Measurements from ENCODE around the gene SLC12A5.

SLC12A5 gene

DNA sequence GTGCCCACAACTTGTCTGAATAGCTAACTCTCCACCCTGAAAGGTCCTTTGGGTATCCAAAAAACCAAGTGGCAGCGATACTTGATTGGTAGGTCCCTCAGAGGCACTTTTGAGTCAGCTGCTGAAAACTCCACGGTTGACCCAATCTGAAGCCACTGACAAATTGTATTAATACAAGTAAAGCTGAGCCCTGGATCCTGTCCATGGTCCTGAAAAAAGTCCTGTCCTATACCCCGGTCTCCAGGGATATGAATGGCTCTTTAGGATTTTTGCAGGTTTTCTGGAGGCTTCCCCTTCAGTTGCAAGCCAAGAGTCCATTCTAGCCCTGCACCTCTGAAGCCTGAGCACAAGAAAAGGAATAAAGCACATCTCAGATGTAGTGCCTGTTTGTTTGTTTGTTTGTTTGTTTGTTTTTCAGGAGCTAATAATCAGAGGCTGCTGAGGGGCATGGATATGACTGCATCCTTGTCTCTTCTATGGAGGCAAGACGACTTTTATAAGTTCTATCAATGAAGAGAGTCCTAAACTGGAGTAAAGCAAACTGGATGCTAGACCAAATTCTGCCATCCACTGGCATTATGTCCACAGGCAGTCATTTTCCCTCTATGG is 1.7 kb upstream of the SLC12A5 start:
- DNase-seq (ENCODE audit: low read depth in 2 of 2) = no peak

DNA sequence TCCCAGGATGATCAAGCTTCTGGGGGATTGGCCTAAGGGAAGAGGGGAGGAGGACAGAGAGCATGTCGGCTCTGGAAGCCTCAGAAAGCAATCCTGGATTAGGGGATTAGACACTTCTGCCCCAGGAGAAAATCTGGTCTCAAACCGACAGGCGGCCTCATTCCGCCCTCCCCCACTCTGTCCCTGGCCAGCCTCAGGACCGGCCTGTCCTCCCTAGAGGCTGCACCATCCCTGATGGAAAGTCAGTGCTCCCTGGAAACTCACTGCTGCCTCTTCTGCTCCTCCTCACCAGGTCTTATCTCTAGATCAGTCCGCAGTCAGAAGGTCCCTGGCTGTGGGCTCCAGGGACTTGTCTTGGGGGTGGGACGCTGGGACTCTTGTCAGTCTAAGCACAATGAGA is 905 bp upstream of the SLC12A5 start:
- no peak for DNase-seq (ENCODE audit: low read depth in 2 of 2)

DNA sequence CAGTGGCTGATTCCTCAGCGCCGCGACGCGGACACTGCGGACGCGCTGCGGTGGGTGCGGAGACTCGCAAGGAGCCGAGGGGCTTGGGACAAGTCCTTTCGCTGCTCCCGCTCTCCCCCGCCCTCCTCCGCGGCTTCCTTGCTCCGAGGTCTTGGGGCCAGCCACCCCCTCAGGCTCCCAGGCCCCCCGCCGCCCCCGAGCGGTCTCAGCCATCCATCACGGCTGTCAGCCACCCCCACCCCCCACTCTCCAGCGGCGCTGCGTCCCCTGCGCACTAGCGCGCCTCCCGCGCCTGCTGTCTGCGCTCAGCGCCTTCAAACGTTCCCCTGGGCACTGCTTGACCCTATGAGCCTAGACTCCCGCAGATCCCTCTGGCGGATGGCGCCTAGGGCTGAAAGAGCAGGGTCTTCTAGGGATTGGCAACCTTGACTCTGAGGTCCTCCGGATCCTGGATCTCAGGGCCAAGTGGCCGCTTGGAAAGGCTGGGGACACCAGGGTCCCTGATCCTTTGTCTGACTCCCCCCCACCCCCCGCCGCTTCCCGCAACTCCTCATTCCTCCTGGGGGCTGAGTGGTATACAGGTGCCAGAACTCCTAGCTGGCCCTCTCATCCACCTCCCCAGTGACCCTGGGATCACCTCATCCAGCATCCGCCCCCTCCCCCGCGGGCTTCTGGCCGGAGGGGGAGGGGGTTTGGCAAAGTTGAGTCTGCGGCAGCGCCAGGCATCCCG is 1.4 kb downstream of the SLC12A5 start:
- no peak for DNase-seq (ENCODE audit: low read depth in 2 of 2)

DNA sequence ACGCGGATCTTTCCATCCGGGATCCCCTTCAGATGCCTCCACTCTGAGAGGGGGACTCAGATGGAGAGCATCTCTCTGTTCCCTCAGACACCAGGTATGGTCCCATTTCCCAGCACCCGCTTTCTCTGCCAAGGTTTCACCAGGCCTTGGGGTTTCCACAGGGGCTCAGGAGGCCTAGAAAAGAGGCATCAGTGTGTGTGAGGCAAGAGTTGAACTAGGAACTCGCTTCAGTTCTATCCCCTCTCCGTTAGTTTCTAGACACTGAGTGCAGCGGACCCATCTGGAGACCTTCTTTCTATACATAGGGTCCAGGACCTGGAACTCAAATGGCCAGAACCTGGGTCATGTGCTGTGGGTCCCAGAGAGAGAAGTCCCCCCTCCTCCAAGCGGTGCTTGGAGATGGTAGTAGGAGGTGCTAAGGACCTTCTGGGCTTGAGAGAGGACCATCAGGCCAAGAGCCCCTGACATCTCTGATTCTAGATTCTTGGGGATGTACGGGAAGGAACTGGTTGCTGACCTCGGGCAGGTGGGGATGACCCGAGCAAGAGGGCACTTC is 2.1 kb downstream of the SLC12A5 start:
- DNase-seq (ENCODE audit: low read depth in 2 of 2) = no peak

DNA sequence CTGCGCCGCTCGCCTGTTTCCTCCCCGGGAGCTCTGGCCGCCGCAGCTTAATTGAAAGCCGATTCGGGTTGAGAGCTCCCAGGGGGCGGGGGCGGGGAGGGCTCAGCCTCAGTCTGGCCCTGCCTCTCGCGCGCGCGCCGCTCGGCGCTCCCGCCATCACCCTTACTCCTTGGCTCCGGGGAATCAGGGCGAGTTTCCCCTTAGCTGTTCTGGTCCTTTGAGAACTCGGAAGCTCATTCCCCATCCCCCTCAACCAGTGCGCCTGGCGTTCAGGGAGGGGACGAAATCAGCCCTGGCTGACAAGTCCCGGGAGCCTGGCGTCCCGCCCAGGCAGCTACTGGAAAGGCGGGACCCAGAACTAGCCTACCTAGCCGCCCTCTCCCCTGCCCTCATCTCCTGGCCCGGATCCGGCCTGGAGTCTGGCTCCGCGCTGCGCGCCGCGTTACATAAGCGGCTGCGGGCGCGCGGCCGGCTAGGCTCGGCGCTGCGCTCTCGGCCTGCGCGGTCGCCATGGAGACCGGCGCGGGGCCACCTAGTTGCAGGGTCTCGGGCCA is 2.8 kb downstream of the SLC12A5 start:
- no peak for DNase-seq (ENCODE audit: low read depth in 2 of 2)

DNA sequence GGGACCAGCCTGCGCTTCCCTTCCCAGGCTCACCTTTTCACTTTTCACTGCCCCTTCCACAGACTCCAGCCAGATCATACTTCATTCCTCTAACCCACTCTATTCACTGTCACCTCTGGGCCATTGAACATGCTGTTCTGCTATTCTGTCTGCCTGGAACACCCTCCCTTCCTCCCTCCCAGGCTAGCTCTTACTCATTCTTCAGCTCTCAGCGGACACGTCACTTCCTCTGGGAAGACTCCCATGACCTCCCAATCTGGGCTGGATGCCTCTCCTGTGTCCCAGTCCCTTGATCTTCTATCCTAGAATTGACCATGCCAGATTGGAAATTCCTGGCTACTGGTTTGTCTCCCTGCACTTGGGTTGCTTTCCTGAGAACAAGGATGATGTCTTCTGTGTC is 5.0 kb downstream of the SLC12A5 start:
- no peak for DNase-seq (ENCODE audit: low read depth in 2 of 2)

DNA sequence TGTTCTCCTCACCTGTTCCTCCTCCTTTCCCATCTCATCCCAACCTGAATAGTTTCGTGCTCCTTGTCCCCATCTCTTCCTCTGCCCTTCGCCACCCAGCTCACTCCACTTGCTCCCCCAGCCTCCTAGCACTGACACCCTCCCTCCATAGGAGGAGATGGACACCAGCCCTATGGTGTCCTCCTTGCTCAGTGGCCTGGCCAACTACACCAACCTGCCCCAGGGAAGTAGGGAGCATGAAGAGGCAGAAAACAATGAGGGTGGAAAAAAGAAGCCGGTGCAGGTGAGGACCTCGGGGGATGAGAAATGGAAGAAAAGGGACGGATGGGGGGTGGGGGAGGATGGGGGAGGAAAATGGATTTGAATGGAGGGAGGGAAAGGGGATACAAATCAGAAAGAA is 6.2 kb downstream of the SLC12A5 start:
- DNase-seq (ENCODE audit: low read depth in 2 of 2) = no peak

DNA sequence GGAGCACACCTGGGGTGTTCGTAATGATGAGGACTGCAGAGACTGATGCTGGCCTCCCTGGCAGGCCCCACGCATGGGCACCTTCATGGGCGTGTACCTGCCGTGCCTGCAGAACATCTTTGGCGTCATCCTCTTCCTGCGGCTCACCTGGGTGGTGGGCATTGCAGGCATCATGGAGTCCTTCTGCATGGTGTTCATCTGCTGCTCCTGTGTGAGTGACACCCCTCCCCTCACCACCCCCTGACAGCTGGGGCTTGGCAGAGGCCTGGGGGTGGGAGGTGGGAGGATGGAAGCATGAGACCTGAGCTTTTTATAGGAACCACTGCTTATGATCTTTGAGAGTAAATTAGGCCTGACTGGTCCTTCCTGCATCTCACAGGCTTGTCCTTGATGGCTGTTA is 6.7 kb downstream of the SLC12A5 start:
- no peak for DNase-seq (ENCODE audit: low read depth in 2 of 2)

DNA sequence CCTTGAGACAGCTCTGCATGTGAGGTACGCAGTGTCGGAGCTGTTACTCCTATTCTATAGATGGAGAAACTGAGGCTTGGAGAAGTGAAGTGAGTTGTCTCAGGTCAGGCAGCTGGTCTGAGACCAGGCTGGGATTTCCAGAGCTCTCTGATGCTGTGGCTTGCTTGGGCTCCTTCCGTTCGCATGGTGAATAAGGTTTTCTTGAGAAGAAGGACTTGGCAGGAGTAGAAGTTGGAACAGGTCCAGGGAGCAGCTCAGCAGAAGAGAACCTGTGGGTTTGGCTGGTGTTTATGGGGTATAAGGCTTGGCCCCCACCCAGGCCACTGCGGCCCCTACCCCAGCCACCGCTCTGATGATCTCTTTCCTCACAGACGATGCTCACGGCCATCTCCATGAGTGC is 7.4 kb downstream of the SLC12A5 start:
- no peak for DNase-seq (ENCODE audit: low read depth in 2 of 2)

DNA sequence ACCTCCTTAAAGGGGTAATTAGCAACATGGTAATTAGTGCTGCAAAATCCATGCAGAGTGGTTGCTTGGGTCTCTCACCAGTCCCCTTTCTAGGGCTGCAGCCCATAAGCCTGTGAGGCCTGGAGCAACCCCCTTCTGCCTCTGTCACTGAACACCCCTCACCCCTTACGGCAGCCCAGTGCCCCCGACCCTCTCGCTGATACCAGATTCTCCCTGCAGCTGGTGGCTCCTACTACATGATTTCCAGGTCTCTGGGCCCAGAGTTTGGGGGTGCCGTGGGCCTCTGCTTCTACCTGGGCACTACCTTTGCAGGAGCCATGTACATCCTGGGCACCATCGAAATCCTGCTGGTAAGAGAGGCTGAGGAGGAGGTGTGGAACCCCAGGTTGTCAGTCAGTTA is 8.0 kb downstream of the SLC12A5 start:
- no peak for DNase-seq (ENCODE audit: low read depth in 2 of 2)

DNA sequence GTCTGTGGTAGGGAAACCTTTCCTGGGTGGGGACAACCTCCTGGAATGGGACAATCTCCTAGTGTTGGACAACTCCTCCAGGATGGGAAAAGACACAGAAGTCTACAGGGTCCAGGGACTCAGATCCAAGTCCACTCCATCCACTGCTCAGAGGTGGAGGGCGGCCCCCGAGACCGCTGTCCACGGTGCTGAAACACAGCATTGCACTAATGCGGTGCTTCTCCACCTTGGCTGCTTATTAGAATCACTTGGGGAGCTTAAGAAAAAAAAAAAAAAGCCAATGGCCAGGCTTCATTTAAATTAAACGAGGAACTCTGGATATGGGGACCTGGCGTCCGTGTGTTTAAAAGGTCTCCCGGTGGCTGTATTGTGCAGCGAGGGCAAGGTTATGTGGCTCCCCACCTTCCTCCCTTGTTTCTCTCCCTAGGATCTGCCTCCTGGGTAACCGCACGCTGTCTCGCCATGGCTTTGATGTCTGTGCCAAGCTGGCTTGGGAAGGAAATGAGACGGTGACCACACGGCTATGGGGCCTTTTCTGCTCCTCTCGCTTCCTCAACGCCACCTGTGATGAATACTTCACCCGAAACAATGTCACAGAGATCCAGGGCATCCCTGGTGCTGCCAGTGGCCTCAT is 12.0 kb downstream of the SLC12A5 start:
- no peak for DNase-seq (ENCODE audit: low read depth in 2 of 2)

DNA sequence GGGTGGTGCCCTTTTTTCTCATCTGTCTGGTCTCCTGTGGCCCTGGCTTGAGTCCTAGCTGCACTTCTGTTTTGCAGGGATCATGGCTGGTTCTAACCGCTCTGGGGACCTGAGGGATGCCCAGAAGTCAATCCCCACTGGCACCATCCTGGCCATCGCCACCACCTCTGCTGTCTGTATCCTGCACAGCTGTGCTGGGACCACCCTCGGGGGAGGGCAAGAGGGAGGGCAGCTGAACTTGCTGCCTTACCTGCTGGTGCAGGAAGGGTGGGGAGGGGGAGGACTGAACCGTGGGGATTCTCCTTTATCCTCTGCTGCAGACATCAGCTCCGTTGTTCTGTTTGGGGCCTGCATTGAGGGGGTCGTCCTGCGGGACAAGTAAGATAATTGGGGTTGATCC is 14.5 kb downstream of the SLC12A5 start:
- no peak for DNase-seq (ENCODE audit: low read depth in 2 of 2)

DNA sequence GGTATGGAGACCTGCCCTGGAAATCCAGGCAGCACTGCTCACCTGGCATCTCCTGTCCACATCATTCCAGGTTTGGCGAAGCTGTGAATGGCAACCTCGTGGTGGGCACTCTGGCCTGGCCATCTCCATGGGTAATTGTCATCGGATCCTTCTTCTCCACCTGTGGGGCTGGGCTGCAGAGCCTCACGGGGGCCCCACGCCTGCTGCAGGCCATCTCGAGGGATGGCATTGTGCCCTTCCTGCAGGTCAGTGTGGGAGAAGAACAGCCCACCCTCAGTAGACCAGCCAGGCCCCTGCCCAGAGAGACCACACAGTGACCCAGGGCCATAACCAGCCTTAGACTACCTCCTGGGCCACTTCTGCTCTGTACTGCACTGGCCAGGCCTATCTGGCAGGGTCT is 15.9 kb downstream of the SLC12A5 start:
- DNase-seq (ENCODE audit: low read depth in 2 of 2) = no peak

DNA sequence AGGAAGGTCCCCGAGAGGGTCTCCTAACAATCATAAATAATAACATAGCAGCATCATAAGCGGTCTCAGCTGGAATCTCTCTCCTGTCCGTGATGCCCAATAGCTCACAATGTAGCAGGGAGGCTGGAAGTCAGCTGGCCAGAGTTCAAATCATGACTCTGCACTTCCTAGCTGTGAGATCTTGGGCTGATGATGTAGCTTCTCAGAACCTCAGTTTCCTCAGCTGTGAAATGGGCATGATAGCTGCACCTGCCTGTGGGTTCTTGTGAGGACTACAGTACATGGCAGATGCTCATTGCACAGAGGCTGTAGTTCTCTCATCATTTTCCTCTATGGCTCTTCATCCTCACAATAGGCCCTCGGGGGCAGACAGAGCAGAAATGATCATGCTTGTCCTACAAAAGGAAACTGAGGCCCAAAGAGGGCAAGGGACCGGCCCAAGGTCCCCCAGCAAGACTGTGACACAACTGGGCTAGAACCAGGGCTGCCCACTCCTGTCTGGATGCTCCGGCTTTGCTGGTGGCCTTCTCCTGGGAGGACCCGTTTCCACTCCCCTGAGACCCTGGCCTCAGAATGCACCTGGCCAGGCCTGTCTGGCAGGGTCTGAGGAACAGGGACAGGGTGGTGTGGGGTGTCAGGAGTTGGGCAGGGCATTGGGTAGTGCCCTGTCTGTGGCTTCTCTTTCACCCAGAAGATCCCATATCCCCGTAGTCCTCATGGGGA is 17.7 kb downstream of the SLC12A5 start:
- no peak for DNase-seq (ENCODE audit: low read depth in 2 of 2)

DNA sequence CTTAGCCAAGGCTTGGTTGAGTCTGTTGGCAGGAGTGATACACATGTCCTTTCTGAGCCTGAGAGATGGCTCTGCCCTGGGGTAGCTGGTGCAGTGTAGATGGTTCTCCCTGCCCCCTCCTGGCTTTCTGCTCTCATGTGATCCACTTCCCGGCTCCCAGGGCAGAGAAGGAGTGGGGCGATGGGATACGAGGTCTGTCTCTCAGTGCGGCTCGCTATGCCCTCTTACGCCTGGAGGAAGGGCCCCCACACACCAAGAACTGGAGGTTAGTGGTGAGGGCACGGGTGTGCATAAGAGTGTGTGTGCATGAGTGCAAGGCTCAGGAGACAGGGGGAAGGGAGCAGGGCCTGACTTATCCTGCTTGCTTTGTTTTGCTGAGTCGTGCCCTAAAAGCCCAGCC is 18.8 kb downstream of the SLC12A5 start:
- no peak for DNase-seq (ENCODE audit: low read depth in 2 of 2)

DNA sequence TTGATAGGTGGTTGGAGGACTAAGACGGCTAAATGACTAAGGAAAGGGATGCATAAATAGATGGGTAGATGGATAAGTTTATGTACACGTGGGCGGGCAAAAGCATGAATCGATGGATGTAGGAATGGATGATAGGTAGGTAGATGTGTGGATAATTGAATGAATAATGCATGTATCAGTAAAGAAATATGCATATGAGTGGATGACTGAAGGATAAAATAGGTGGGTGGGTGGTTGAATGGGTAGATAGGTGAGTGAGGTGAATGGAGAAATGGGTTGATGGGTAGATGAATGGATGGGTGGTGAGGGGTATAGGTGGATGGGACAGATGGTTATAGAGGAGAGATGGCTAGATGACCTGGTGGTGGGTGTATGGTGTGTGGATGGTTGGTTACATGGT is 20.2 kb downstream of the SLC12A5 start:
- DNase-seq (ENCODE audit: low read depth in 2 of 2) = no peak

DNA sequence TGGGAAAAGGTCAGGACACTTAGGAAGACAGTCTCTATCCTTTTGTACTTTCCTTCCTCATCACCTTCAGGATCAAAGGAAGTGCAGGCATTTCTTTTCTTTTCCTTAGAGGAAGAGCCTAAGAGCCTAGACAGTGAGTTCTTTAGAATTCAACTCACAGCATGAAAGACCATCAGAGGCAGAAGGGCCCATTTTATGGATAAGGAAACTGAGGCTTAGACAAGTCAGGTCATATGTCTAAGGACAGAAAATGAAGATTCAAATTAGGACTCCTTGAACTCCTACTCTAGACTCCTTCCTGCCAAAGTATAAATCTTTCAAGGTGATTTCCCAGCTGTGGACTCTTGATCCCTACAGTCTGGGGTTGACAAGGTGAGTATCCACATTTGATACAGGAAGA is 20.8 kb downstream of the SLC12A5 start:
- no peak for DNase-seq (ENCODE audit: low read depth in 2 of 2)

DNA sequence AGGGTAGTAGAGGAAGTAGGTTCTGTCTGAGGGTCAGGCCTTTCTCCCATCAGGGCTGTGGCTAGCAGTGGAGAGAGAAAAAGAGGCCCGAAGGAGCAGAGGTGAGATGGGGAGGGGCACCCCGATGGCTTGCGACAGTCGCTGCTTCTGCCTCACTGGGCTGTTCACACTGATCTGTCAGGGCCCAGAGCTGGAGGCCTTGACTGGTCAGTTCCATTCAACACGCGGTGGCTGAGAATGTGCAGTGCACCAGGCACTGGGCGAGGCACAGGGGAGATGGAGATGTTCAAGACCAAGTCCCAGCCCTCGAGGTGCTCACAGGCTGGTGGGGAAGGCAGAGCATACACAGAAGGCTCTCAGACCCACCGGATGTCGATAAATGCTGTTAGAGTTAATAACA is 21.4 kb downstream of the SLC12A5 start:
- DNase-seq (ENCODE audit: low read depth in 2 of 2) = no peak

DNA sequence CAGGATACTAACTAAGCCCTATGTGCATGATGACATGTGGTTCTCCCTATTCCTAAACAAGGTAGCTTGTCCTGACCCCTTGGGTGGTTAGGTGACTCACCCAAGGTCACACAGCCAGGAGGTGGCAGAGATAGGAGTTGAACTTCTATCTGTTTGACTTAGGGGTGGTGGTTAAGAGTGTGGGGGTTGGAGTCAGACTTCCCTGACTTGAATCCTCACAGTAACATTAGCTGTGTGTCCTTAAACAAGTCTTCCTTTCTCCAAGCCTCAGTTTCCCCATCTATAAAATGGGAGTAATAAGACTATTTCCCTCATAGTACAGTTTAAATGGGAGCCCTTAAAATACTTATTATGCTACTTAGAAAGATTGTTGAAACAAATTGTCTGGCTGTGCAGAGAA is 21.9 kb downstream of the SLC12A5 start:
- no peak for DNase-seq (ENCODE audit: low read depth in 2 of 2)

DNA sequence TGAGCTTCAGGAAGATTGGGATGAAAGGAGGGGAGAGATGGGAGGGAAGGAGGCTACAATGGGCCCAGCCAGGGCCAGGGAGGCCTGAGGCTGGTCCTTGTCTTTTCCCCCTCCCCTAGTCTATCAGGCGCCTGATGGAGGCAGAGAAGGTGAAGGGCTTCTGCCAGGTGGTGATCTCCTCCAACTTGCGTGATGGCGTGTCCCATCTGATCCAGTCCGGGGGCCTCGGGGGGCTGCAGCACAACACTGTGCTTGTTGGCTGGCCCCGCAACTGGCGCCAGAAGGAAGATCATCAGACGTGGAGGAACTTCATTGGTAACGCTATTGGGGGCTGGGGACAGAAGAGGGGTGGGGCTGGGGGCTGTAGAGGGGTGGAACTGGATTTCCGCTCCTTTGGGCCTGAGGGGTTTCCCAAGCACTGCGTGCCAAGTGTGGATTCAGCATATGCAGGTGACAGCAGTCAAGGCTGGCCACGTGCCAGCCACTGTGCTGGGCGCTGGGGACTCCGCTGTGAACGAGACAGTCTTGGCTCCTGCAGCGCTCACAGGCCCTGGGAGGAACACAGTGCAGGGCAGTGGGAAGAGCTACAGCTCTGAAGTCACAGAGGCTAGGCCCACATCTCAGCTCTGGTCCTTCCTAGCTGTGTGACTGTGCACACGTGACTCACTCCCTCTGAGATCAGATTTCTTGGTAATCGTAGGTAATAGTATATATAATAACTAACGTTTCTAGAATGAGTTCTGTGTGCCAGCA is 22.7 kb downstream of the SLC12A5 start:
- DNase-seq (ENCODE audit: low read depth in 2 of 2) = no peak

DNA sequence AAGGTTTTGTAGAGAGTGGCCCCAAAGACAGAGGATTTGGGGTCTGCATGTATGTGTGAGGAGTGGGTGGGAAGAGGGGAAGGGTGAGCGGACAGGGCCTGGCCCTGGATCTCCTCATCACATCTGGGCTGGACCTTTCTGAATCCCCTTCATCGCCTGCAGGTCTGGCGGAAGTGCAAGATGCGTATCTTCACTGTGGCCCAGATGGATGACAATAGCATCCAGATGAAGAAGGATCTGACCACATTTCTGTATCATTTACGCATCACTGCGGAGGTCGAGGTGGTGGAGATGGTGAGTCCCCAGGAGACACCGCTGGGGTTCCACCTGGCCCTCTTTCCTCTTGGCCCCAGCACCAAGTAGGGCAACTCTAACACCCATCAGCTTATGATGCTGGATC is 24.4 kb downstream of the SLC12A5 start:
- DNase-seq (ENCODE audit: low read depth in 2 of 2) = no peak

All from activated CD4-positive, alpha-beta T cell treated with anti-CD3 and anti-CD28 coated beads for 24 hours (primary cell).